ENCODE measurements around the gene TARS1. TPM values are rescaled to one million over a fixed set of nuclear protein-coding genes. Genes with fewer than 3 reads are reported as not detected.
"Not testable (repeated sequence)": the region's sequence is repeated elsewhere in the genome, so short reads cannot be mapped to it uniquely, and the experiment has no call there.

Gene TARS1
- total and polyA plus RNA-seq, 10 of the 15 experiments (the other 5 are each of a cell fraction or from before 2014, with no cell fraction given), result 163 to 350 (median 228) TPM

- in situ Hi-C loops (cut with MboI) (no loop called here), intact Hi-C loops (cut with micrococcal nuclease; ENCODE audit: unreplicated experiment) (no loop called here)
- H3K9ac ChIP-seq (ENCODE audit: control insufficient read depth, insufficient read depth, low read length), result no peak overlapping the region
- WGBS (ENCODE audit: insufficient coverage, insufficient replicate concordance, low lambda C conversion rate, missing lambda C conversion rate), result 23% methylated on average over 3 of the region's 3 CpGs
- CTCF ChIA-PET, result no interaction called here
- BruUV-seq (replicated peaks), result no TSS peak
- no peaks in the 10 kb centered on the region for H3K36me3 ChIP-seq (ENCODE audit: control insufficient read depth in 2 of 2, insufficient read depth in 2 of 2, low read length in 1 of 2)
- no peaks in the 10 kb centered on the region for H3K27me3 ChIP-seq (replicated peaks in 1 of 2; ENCODE audit: control insufficient read depth in 2 of 2, insufficient read depth in 2 of 2, low read length in 1 of 2)
- no peak overlapping the region for H3K27ac ChIP-seq (ENCODE audit: control insufficient read depth, insufficient read depth)
- H3K4me1 ChIP-seq (ENCODE audit: control insufficient read depth, insufficient read depth, low read length), result no peaks in the 10 kb centered on the region
- SMC1A ChIA-PET (ENCODE audit: uncharacterized antibody, unreplicated experiment), result no interaction called here
- no peak overlapping the region for H3K4me3 ChIP-seq
- no peak overlapping the region for H2AFZ ChIP-seq (ENCODE audit: control insufficient read depth, low read depth, low read length)
- no peak for DNase-seq (ENCODE audit: low read depth, low spot score)
- RAD21 ChIA-PET (ENCODE audit: unreplicated experiment), result no interaction called here
- POLR2A ChIA-PET, result no interaction called here
- H3K79me2 ChIP-seq (ENCODE audit: control insufficient read depth, insufficient read depth, low read length), result no peaks in the 10 kb centered on the region
- ATAC-seq, result no peak
- TF ChIP-seq HDAC2 (IDR thresholded peaks at IDR 0.05), result no peak
- no peak for TF ChIP-seq ZNF24 (IDR thresholded peaks at IDR 0.05)
- TF ChIP-seq MYC (IDR thresholded peaks at IDR 0.05; ENCODE audit: insufficient read depth, insufficient read length, insufficient replicate concordance, low read length, severe bottlenecking), result no peak
- no peak for TF ChIP-seq SUZ12 (IDR thresholded peaks at IDR 0.05; ENCODE audit: unreplicated experiment)
- no peak for TF ChIP-seq MXI1 (IDR thresholded peaks at IDR 0.05; ENCODE audit: low read depth, low read length)
- no peak for TF ChIP-seq ZNF592 (IDR thresholded peaks at IDR 0.05)
- no peak for TF ChIP-seq BCL11A (IDR thresholded peaks at IDR 0.05; ENCODE audit: low read depth, low read length)
- no peak for TF ChIP-seq HDAC6 (IDR thresholded peaks at IDR 0.05; ENCODE audit: unreplicated experiment)
- no peak for TF ChIP-seq E2F4 (IDR thresholded peaks at IDR 0.05; ENCODE audit: low read depth, low read length)
- no peaks in the 10 kb centered on the region; the same call in 2 of the 3 replicates for H3K9me3 ChIP-seq (replicated peaks; ENCODE audit: control insufficient read depth, insufficient read depth, low read length)
- no peak overlapping the region for H3K4me2 ChIP-seq (ENCODE audit: control insufficient read depth, insufficient read depth)
- no peak for FAIRE-seq
- no peaks in the 10 kb centered on the region for H4K20me1 ChIP-seq (ENCODE audit: control insufficient read depth, insufficient read depth)
Measured at GRCh38 chr5:33513462-33514185, 72.9 kb downstream of the TARS1 start.

- H3K27ac ChIP-seq (ENCODE audit: control insufficient read depth, insufficient read depth); H3K36me3 ChIP-seq (ENCODE audit: control insufficient read depth in 2 of 2, insufficient read depth in 2 of 2, low read length in 1 of 2); H2AFZ ChIP-seq (ENCODE audit: control insufficient read depth, low read depth, low read length); ATAC-seq; H3K9me3 ChIP-seq (replicated peaks; ENCODE audit: control insufficient read depth, insufficient read depth, low read length); H3K4me2 ChIP-seq (ENCODE audit: control insufficient read depth, insufficient read depth); H3K4me3 ChIP-seq; RAD21 ChIA-PET (ENCODE audit: unreplicated experiment); H3K27me3 ChIP-seq (replicated peaks in 1 of 2; ENCODE audit: control insufficient read depth in 2 of 2, insufficient read depth in 2 of 2, low read length in 1 of 2); SMC1A ChIA-PET (ENCODE audit: uncharacterized antibody, unreplicated experiment); intact Hi-C loops (cut with micrococcal nuclease; ENCODE audit: unreplicated experiment); H3K4me1 ChIP-seq (ENCODE audit: control insufficient read depth, insufficient read depth, low read length); H3K9ac ChIP-seq (ENCODE audit: control insufficient read depth, insufficient read depth, low read length); in situ Hi-C loops (cut with MboI); DNase-seq (ENCODE audit: low read depth, low spot score); BruUV-seq (replicated peaks); POLR2A ChIA-PET; FAIRE-seq; H4K20me1 ChIP-seq (ENCODE audit: control insufficient read depth, insufficient read depth); H3K79me2 ChIP-seq (ENCODE audit: control insufficient read depth, insufficient read depth, low read length); CTCF ChIA-PET: not testable (repeated sequence)
- WGBS (ENCODE audit: insufficient coverage, insufficient replicate concordance, low lambda C conversion rate, missing lambda C conversion rate), result 84% methylated on average over 30 of the region's 32 CpGs
Measured at GRCh38 chr5:33515366-33515765, 74.6 kb downstream of the TARS1 start.
